ENCODE measurements around the gene NAP1L5. TPM values are rescaled to one million over a fixed set of nuclear protein-coding genes. Genes with fewer than 3 reads are reported as not detected.

The NAP1L5 gene
- total and polyA plus RNA-seq, 9 of the 15 experiments (the other 6 are each of a cell fraction or from before 2014, with no cell fraction given): 2.4 to 10.6 (median 7.0) TPM

- WGBS (ENCODE audit: insufficient coverage, low coverage, missing lambda C conversion rate): 61% methylated on average over 14 of the region's 18 CpGs
- Histone ChIP-seq H3K79me2 (ENCODE audit: control insufficient read depth, insufficient read depth, low read length) (no peaks in the 10 kb centered on the region; the same call in 2 of the 3 replicates), H2AFZ (ENCODE audit: low read depth, low read length) (peak overlapping the region; percentile 62), H4K20me1 (replicated peaks; ENCODE audit: control insufficient read depth, insufficient read depth, low read length) (no peaks in the 10 kb centered on the region), H3K9ac (ENCODE audit: insufficient read depth in 1 of 2, low read depth in 2 of 2, low read length in 2 of 2) (peak overlapping the region; percentile 50 to 79), H3K9me1 (ENCODE audit: control insufficient read depth, insufficient read depth, low read length) (no peaks in the 10 kb centered on the region), H3K9me3 (replicated peaks; ENCODE audit: control insufficient read depth, insufficient read depth, low read depth, low read length) (no peaks in the 10 kb centered on the region), H3K27me3 (ENCODE audit: control insufficient read depth in 2 of 2, insufficient read depth in 2 of 2, low read length in 2 of 2) (no peaks in the 10 kb centered on the region), H3K4me3 (peak overlapping the region; percentile 50), H3K4me1 (replicated peaks in 1 of 2; ENCODE audit: control insufficient read depth in 2 of 2, insufficient read depth in 2 of 2, low read length in 2 of 2) (peaks cover 8 to 14% of the 10 kb centered on the region in 2 experiments; a peak in 4 of 5 replicates), H3K27ac (ENCODE audit: extremely low read depth, low read depth, low read length) (peak overlapping the region; percentile 40; the same call in 1 of the 3 replicates), H3K36me3 (ENCODE audit: control insufficient read depth, insufficient read depth, low read length) (no peaks in the 10 kb centered on the region), H3K4me2 (ENCODE audit: insufficient read depth, low read length) (peak overlapping the region; percentile 68; the same call in 1 of the 2 replicates)
- intact Hi-C loops (cut with micrococcal nuclease): no loop called here
- no peak for TF ChIP-seq ZFX (CRISPR knock-in tag; IDR thresholded peaks at IDR 0.05)
- no peak for TF ChIP-seq ZNF589 (CRISPR knock-in tag; IDR thresholded peaks at IDR 0.05; ENCODE audit: low read depth)
- peak; percentile 48 for TF ChIP-seq EGR1 (conservative IDR thresholded peaks at IDR 0.05)
- peak; percentile 15; the same call in 1 of the 2 replicates for TF ChIP-seq CREM (IDR thresholded peaks at IDR 0.05; ENCODE audit: low read depth)
- peak; percentile 95 for TF ChIP-seq ZNF263 (CRISPR knock-in tag; IDR thresholded peaks at IDR 0.05; ENCODE audit: borderline replicate concordance)
- CTCF ChIA-PET (ENCODE audit: low intra/inter-chr PET ratio): no interaction called here
- FAIRE-seq: no peak
- TSS peak; percentile 80 for BruUV-seq (replicated peaks)
- POLR2A ChIA-PET: no interaction called here
- peak in 1 of 4 experiments; percentile 9 for DNase-seq (ENCODE audit: extremely low read depth in 1 of 4, low spot score in 3 of 4)
- no peak for ATAC-seq
- in situ Hi-C loops (cut with MboI): no loop called here
Observed at GRCh38 chr4:88697141-88697540, 488 bp downstream of the NAP1L5 start.

GRCh38 chr4:88696630-88697029 lies 999 bp downstream of the NAP1L5 start:
- Histone ChIP-seq H4K20me1 (replicated peaks; ENCODE audit: control insufficient read depth, insufficient read depth, low read length) (no peaks in the 10 kb centered on the region), H3K9me3 (replicated peaks; ENCODE audit: control insufficient read depth, insufficient read depth, low read depth, low read length) (no peaks in the 10 kb centered on the region), H3K27me3 (ENCODE audit: control insufficient read depth in 2 of 2, insufficient read depth in 2 of 2, low read length in 2 of 2) (no peaks in the 10 kb centered on the region), H3K4me1 (replicated peaks in 1 of 2; ENCODE audit: control insufficient read depth in 2 of 2, insufficient read depth in 2 of 2, low read length in 2 of 2) (peaks cover 8 to 14% of the 10 kb centered on the region in 2 experiments; a peak in 4 of 5 replicates), H3K79me2 (ENCODE audit: control insufficient read depth, insufficient read depth, low read length) (no peaks in the 10 kb centered on the region; the same call in 2 of the 3 replicates), H2AFZ (ENCODE audit: low read depth, low read length) (no peak overlapping the region), H3K36me3 (ENCODE audit: control insufficient read depth, insufficient read depth, low read length) (no peaks in the 10 kb centered on the region), H3K4me3 (peak overlapping the region; percentile 50; the same call in 1 of the 2 replicates), H3K9ac (ENCODE audit: insufficient read depth in 1 of 2, low read depth in 2 of 2, low read length in 2 of 2) (no peak overlapping the region; a peak in 1 of 4 replicates), H3K9me1 (ENCODE audit: control insufficient read depth, insufficient read depth, low read length) (no peaks in the 10 kb centered on the region), H3K27ac (ENCODE audit: extremely low read depth, low read depth, low read length) (no peak overlapping the region), H3K4me2 (ENCODE audit: insufficient read depth, low read length) (peak overlapping the region; percentile 68)
- no TSS peak for BruUV-seq (replicated peaks)
- FAIRE-seq (no peak), DNase-seq (ENCODE audit: extremely low read depth in 1 of 4, low spot score in 3 of 4) (no peak), ATAC-seq (no peak)
- in situ Hi-C loops (cut with MboI): no loop called here
- intact Hi-C loops (cut with micrococcal nuclease): no loop called here
- TF ChIP-seq ATF1 (CRISPR knock-in tag; IDR thresholded peaks at IDR 0.05) (no peak), ATF1 (tag; IDR thresholded peaks at IDR 0.05) (no peak), MEIS2 (IDR thresholded peaks at IDR 0.05; ENCODE audit: partially characterized antibody) (peak; percentile 25)
- ChIA-PET CTCF (ENCODE audit: low intra/inter-chr PET ratio) (no interaction called here), POLR2A (no interaction called here)
- WGBS (ENCODE audit: insufficient coverage, low coverage, missing lambda C conversion rate): 40% methylated on average over 7 of the region's 7 CpGs

Data from K562 (cell line).